Activated CD8-positive, alpha-beta memory T cell treated with anti-CD3 and anti-CD28 coated beads for 36 hours (primary cell): ENCODE data around the gene TRMT61A. TPM values are rescaled to one million over a fixed set of nuclear protein-coding genes. Genes with fewer than 3 reads are reported as not detected.

Source experiments
- CTCF ChIA-PET: fragments of 350-600 bp; sonication (Branson Sonifier 250); formaldehyde crosslinking; loops from one replicate; lab custom pipeline; 2021; ENCODE audit warnings: antibody characterized with exemption; lab: Charles Lee
- POLR2A ChIA-PET: fragments of 350-600 bp; sonication (Branson Sonifier 250); formaldehyde crosslinking; loops from one replicate; lab custom pipeline; 2021; ENCODE audit warnings: antibody characterized with exemption; lab: Charles Lee
- total RNA-seq, 2 experiments: library from RNA; stranded (reverse); gene quantifications; one replicate each; pipeline ENCODE4 v1.2.3, GENCODE V29; 2021

TRMT61A gene
- total RNA-seq, 2 experiments from 2014 or later: 23.2 TPM

DNA sequence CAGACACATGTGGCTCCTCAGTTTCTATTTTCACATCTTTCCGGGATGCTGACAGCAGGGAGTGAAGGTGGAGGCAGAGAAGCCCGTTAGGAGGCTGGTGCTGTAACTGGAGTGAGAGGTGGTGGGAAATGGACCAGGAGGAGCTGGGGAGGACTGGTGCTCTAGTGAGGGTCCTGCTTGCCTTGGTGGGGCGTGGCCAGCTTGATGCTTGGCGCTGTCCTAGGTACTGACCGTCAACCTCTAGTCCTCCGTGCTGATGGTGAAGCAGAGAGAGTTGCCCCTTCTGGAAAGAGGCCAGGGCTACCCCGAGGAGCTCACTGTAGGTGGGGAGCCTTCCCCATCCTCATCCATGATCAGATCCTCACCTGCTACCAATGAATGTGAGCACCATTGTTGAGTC, 1.4 kb downstream of the TRMT61A start:
- CTCF ChIA-PET: interaction anchor here (1.1 to 6.9 kb wide), 5 partner anchors 8 to 31 kb away, joined by 3 to 38 read pairs (median 6); no protein-coding TSS in a partner anchor

DNA sequence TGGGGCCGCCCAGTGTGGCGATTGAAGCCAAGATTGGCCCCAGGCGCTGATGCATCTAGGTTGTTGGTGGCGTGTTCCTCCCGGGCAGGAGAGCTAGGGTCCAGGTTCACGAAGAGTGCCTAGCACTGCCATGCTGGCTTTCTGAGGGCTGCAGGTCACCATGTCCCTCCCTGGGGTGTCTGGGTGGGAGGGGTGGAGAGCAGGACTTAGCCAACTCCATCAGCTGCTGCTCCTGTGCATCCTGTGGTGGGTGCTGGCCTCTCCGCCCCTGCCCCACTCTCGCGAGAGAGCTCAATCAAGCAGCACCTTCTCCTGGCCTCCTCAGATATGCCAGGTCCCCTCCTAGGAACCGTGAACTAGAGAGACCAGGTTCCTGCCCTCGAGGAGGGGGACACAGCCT, 1.8 kb downstream of the TRMT61A start:
- ChIA-PET POLR2A (interaction anchor here (1.4 kb wide), 1 partner anchor 28 kb away, joined by 3 read pairs; no protein-coding TSS in a partner anchor), CTCF (interaction anchor here (1.3 to 6.9 kb wide), 3 partner anchors 11 to 31 kb away, joined by 6 to 38 read pairs (median 7); no protein-coding TSS in a partner anchor)

More for the DNA sequence above, 1.4 kb downstream of the TRMT61A start:
- POLR2A ChIA-PET: interaction anchor here (0.6 to 1.4 kb wide), 2 partner anchors 29 to 210 kb away, joined by 3 read pairs; no protein-coding TSS in a partner anchor

DNA sequence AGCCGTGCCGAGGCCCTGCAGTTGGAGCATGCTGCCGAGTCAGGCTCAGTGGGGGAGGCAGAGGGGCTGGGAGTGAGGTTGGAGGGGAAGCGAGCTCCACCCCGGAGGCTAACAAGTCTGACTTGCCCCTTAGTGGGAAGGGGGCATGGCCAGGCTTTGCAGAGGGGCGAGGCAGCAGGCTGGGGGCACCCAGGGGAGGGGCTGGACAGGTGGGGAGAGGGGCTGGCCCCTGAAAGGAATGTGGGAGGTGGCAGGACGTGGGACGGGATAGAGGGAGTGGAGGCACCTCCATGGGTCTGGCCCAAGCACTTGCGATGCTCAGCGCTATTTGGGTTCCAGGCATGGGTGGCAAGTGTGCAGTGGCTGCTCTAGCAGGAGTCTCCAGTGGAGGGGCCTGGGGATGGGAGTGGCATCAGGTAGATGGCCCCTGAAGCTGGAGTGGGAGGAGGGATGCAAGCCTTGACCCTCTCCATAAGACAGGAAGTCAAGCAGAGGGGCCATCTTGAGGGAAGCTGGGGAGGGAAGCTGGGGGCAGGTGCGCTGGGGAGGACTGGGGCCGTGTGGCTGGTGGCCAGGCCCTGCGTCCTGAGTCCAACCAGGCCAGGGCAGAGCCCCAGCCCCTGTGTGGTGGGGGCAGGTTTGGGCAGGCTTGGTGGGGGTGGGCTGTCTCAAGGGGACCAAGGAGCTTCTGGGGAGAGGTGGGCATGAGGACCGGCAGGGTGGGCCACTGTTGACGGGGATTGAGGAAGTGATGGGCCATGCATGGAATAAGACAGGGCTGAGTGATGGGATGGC, 2.6 kb downstream of the TRMT61A start:
- ChIA-PET POLR2A (interaction anchor here (1.4 kb wide), 1 partner anchor 28 kb away, joined by 3 read pairs; no protein-coding TSS in a partner anchor), CTCF (interaction anchor here (0.8 to 6.9 kb wide), 3 partner anchors 12 to 15 kb away, joined by 3 to 38 read pairs (median 3); no protein-coding TSS in a partner anchor)

GRCh38 chr14:103532216-103533136, 3.5 kb downstream of the TRMT61A start:
- ChIA-PET POLR2A (no interaction called here), CTCF (interaction anchor here (0.8 to 6.9 kb wide), 3 partner anchors 13 to 14 kb away, joined by 3 to 38 read pairs (median 3); no protein-coding TSS in a partner anchor)

- CTCF ChIA-PET: interaction anchor here (1.3 to 6.9 kb wide), 3 partner anchors 11 to 14 kb away, joined by 3 to 38 read pairs (median 5); partner anchors contain the start of gene CKB
- POLR2A ChIA-PET: no interaction called here
These were observed 4.4 kb downstream of the TRMT61A start for GRCh38 chr14:103533137-103533998.

DNA sequence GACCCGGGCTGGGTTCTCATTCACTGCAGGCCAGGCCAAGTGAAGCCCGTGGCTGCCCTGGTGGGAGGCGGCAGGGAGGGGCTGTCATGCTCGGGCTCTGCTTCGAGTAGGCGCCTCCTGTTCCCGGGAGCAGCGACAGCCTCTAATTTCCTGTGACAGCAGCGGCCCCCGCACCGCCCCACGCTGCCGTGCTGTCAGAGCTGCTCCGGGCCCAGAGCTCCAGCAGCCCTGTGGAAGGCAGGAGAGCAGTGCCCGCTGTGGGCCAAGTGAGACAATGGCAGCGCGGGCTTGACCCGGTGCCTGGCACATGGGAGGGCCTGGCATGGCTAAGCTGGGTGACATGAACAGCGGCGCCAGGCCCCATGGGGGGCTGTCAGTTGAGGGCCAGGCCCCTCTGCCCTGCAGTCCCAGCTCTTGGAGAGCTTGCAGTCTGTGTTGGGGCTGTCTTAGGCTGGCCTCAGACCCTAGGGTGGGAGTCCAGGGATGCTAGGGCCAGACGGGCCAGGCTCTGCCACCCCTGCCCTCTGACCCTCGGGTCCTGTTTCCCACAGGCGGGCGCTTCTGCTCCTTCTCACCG, 5.1 kb downstream of the TRMT61A start:
- ChIA-PET POLR2A (no interaction called here), CTCF (interaction anchor here (1.5 to 6.9 kb wide), 2 partner anchors 12 to 14 kb away, joined by 5 to 38 read pairs; partner anchors contain the start of gene CKB)

GRCh38 chr14:103534576-103535061, 5.6 kb downstream of the TRMT61A start:
- CTCF ChIA-PET: interaction anchor here (1.5 kb wide), 1 partner anchor 12 kb away, joined by 5 read pairs; the partner anchor contains the start of gene CKB

DNA sequence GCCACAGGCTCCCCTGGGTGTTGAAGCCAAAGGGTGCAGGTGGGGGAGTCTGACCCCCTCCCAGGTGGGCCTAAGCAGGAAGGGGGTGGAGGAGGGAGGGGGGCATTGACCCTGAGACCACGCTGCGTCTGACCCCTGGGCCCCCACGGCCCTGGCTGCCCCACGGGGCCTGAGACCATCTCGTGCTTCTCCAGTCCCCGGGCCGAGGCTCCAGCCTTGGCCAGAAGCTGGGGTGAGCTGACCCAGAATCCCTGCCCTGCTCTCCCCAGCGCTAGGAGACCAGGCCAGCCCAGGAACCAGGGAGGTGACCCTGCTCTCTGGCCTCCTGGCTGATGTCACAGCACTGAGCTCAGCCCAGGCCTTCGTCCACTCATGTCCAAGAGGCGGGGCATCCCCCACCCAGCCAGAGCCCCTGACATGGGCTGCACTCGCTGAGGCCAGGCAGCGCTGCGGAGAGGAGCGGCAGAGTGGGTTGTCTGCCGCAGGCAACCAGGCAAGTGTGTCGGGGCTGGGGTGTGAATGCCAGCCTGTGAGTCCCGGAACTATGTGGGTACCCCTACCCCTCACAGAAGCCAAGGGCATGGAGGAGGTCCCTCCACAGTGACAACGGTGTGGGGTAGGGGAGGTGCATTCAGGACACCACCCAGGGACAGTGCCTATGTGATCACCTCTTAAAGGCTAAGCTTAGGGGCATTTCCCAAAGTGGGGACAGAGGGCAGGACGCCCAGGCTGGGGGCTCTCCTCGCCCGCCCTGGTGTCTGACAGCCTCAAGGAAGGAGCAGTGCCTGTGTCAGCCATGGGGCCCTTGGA, 6.3 kb downstream of the TRMT61A start:
- ChIA-PET CTCF (interaction anchor here (1.5 kb wide), 1 partner anchor 13 kb away, joined by 5 read pairs; the partner anchor contains the start of gene CKB), POLR2A (no interaction called here)

More at GRCh38 chr14:103534576-103535061, 5.6 kb downstream of the TRMT61A start:
- POLR2A ChIA-PET: no interaction called here

DNA sequence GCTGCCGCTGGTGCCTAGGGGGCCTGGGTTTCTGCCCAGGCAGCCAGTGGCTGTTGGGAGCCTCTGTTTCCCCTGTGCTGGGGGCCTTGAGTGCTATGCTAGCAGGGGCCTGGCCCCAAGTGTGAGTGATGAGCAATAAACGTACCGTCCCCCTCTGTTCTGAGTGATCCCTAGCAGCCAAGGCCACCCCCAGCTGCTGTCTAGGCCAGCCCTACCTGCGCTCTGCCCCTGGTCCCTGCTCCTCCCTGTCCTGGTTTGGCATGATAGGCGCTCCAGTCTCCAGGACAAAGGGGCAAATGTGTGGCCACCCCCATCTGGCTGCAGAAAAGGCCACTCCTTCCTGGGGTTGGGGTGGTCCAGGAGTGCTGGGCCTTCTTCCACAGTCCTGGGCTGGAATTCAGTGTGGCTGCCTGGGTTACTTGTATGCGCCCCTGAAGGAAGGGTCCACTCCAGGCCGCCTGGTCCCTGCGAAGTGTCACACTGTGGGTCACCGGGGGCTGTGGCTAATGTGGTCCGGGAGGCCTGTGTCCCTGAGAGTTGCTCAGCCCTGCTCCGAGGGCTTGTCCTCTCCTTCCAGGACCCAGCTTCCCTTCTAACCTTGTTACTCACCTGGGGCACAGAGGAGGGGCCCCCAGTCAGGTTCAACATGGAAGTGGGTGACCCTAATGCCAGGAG, 7.0 kb downstream of the TRMT61A start:
- CTCF ChIA-PET: no interaction called here
- POLR2A ChIA-PET: no interaction called here

GRCh38 chr14:103536693-103537092, 7.7 kb downstream of the TRMT61A start:
- ChIA-PET POLR2A (no interaction called here), CTCF (interaction anchor here (1.4 kb wide), 1 partner anchor 10 kb away, joined by 4 read pairs; no protein-coding TSS in a partner anchor)

GRCh38 chr14:103537175-103537990, 8.4 kb downstream of the TRMT61A start:
- ChIA-PET POLR2A (no interaction called here), CTCF (interaction anchor here (1.4 kb wide), 1 partner anchor 10 kb away, joined by 4 read pairs; no protein-coding TSS in a partner anchor)

DNA sequence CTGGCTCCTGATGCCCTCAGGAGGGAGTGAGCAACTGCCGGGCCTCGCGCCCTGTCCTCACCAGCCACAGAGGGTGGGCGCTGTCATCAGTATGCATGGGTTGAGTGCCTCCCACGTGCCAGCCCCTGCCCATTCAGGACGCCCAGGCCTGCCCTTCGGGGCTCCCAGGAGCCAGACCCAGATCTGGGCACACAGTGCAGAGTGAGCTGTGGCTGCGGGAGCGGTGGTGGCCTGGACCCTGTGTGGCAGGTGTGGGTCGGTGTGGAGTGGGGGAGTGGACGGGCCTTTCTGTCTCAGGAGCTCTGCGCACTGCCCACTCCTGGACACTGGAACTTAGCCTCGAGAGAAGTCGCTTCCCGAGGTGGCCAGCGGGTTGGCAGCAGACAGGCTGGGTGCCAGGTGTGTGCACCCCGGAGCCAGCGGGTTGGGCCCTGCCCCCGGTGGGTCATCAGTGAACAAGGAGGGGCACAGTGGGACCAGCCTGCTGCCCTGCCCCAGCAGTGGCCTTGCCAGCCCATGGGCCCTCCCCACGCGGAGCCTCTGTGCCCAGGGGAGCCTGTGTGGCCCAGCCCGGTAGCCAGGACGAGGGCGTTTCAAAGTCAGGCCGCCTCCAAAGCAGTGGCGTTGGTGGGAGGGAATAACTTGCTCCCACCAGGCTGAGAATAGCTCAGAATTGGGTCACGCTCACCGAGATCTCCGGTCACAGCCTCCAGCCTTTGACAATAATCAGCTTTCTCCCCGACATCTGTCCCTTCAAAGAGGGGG, 9.5 kb downstream of the TRMT61A start:
- ChIA-PET CTCF (interaction anchor here (1.0 to 2.7 kb wide), 3 partner anchors 9 to 20 kb away, joined by 3 to 9 read pairs (median 4); no protein-coding TSS in a partner anchor), POLR2A (interaction anchor here (0.5 to 1.5 kb wide), 3 partner anchors 10 to 126 kb away, joined by 3 to 5 read pairs (median 3); no protein-coding TSS in a partner anchor)

GRCh38 chr14:103539056-103539825, 10.2 kb downstream of the TRMT61A start:
- ChIA-PET CTCF (interaction anchor here (1.0 to 2.7 kb wide), 2 partner anchors 9 to 21 kb away, joined by 3 to 9 read pairs; no protein-coding TSS in a partner anchor), POLR2A (interaction anchor here (0.5 to 1.5 kb wide), 3 partner anchors 11 to 126 kb away, joined by 3 to 5 read pairs (median 3); no protein-coding TSS in a partner anchor)
